Measurements from ENCODE around the gene EPB41L1.

Gene EPB41L1

DNA sequence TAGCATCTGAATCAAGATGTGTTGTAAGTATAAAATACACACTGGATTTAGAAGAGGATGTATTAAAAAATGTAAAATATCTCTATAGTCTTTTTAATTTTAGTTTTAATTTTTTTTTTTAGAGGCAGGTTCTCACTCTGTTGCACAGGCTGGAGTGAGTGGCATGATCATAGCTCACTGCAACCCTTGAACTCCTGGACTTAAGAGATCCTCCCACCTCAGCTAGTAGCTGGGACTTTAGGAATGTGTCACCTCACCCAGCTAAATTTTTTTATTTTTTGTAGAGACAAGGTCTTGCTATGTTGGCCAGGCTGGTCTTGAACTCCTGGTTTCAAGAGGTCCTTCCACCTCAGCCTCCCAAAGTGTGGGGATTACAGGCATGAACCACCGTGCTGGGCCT lies 46.7 kb upstream of the EPB41L1 start:
- Histone ChIP-seq H3K36me3 (ENCODE audit: control insufficient read depth in 2 of 2, insufficient read depth in 1 of 2, low read length in 2 of 2) (no peaks in the 10 kb centered on the region), H3K9me3 (ENCODE audit: control insufficient read depth, insufficient read depth, low read depth, low read length) (no peaks in the 10 kb centered on the region), H3K27ac (ENCODE audit: extremely low read depth, low read depth, low read length) (no peak overlapping the region), H3K4me3 (ENCODE audit: low read depth, low read length) (no peak overlapping the region), H3K4me1 (ENCODE audit: control insufficient read depth, insufficient read depth, low read length) (no peaks in the 10 kb centered on the region)
- CTCF ChIA-PET: interaction anchor here (1.0 to 2.3 kb wide), 2 partner anchors 30 to 117 kb away, joined by 4 to 6 read pairs; no protein-coding TSS in a partner anchor
- TF ChIP-seq ZNF561 (tag by site-specific recombination; IDR thresholded peaks at IDR 0.05; ENCODE audit: borderline replicate concordance) (no peak), ZNF37A (tag by site-specific recombination; IDR thresholded peaks at IDR 0.05) (no peak), ZNF146 (tag by site-specific recombination; IDR thresholded peaks at IDR 0.05) (no peak), ZNF311 (tag by site-specific recombination; IDR thresholded peaks at IDR 0.05; ENCODE audit: borderline replicate concordance) (no peak), ZNF394 (tag by site-specific recombination; IDR thresholded peaks at IDR 0.05; ENCODE audit: borderline replicate concordance) (no peak), ZNF223 (tag by site-specific recombination; IDR thresholded peaks at IDR 0.05) (no peak), OSR2 (tag by site-specific recombination; IDR thresholded peaks at IDR 0.05) (no peak), ZNF132 (tag by site-specific recombination; IDR thresholded peaks at IDR 0.05; ENCODE audit: borderline replicate concordance) (no peak), ZNF302 (tag by site-specific recombination; IDR thresholded peaks at IDR 0.05; ENCODE audit: low read depth) (no peak), ZNF76 (tag by site-specific recombination; IDR thresholded peaks at IDR 0.05; ENCODE audit: borderline replicate concordance, low read depth) (no peak), ZBTB8A (tag by site-specific recombination; IDR thresholded peaks at IDR 0.05) (no peak), ZNF623 (tag by site-specific recombination; IDR thresholded peaks at IDR 0.05) (no peak), ZNF140 (tag by site-specific recombination; IDR thresholded peaks at IDR 0.05) (no peak), ZNF18 (tag by site-specific recombination; IDR thresholded peaks at IDR 0.05) (no peak), ZNF791 (tag by site-specific recombination; IDR thresholded peaks at IDR 0.05) (no peak), ZNF416 (tag by site-specific recombination; IDR thresholded peaks at IDR 0.05) (no peak), ZNF513 (tag by site-specific recombination; IDR thresholded peaks at IDR 0.05) (no peak)
- TF ChIP-seq, protein P1, sequence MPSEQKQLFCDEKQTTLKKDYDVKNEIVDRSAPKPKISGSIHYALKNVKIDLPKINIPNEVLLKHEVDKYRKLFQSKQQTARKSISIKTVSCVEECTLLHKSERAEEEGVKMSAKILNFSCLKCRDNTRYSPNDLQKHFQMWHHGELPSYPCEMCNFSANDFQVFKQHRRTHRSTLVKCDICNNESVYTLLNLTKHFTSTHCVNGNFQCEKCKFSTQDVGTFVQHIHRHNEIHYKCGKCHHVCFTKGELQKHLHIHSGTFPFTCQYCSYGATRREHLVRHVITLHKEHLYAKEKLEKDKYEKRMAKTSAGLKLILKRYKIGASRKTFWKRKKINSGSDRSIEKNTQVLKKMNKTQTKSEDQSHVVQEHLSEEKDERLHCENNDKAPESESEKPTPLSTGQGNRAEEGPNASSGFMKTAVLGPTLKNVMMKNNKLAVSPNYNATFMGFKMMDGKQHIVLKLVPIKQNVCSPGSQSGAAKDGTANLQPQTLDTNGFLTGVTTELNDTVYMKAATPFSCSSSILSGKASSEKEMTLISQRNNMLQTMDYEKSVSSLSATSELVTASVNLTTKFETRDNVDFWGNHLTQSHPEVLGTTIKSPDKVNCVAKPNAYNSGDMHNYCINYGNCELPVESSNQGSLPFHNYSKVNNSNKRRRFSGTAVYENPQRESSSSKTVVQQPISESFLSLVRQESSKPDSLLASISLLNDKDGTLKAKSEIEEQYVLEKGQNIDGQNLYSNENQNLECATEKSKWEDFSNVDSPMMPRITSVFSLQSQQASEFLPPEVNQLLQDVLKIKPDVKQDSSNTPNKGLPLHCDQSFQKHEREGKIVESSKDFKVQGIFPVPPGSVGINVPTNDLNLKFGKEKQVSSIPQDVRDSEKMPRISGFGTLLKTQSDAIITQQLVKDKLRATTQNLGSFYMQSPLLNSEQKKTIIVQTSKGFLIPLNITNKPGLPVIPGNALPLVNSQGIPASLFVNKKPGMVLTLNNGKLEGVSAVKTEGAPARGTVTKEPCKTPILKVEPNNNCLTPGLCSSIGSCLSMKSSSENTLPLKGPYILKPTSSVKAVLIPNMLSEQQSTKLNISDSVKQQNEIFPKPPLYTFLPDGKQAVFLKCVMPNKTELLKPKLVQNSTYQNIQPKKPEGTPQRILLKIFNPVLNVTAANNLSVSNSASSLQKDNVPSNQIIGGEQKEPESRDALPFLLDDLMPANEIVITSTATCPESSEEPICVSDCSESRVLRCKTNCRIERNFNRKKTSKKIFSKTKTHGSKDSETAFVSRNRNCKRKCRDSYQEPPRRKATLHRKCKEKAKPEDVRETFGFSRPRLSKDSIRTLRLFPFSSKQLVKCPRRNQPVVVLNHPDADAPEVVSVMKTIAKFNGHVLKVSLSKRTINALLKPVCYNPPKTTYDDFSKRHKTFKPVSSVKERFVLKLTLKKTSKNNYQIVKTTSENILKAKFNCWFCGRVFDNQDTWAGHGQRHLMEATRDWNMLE (tag by site-specific recombination; conservative IDR thresholded peaks at IDR 0.05; ENCODE audit: low read depth): no peak
- TF ChIP-seq, protein P2, sequence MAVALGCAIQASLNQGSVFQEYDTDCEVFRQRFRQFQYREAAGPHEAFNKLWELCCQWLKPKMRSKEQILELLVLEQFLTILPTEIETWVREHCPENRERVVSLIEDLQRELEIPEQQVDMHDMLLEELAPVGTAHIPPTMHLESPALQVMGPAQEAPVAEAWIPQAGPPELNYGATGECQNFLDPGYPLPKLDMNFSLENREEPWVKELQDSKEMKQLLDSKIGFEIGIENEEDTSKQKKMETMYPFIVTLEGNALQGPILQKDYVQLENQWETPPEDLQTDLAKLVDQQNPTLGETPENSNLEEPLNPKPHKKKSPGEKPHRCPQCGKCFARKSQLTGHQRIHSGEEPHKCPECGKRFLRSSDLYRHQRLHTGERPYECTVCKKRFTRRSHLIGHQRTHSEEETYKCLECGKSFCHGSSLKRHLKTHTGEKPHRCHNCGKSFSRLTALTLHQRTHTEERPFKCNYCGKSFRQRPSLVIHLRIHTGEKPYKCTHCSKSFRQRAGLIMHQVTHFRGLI (tag by site-specific recombination; IDR thresholded peaks at IDR 0.05): no peak
- TF ChIP-seq, protein P3, sequence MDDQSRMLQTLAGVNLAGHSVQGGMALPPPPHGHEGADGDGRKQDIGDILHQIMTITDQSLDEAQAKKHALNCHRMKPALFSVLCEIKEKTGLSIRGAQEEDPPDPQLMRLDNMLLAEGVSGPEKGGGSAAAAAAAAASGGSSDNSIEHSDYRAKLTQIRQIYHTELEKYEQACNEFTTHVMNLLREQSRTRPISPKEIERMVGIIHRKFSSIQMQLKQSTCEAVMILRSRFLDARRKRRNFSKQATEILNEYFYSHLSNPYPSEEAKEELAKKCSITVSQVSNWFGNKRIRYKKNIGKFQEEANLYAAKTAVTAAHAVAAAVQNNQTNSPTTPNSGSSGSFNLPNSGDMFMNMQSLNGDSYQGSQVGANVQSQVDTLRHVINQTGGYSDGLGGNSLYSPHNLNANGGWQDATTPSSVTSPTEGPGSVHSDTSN (CRISPR knock-in tag; IDR thresholded peaks at IDR 0.05): no peak
- POLR2A ChIA-PET: no interaction called here
